NCI-H1436 (cell line): Measurements from ENCODE around the gene CAPN5.

ENCODE experiments used
- DNase-seq: peaks from one replicate; lab custom pipeline; 2025; lab: John Stamatoyannopoulos, UW

CAPN5 gene

DNA sequence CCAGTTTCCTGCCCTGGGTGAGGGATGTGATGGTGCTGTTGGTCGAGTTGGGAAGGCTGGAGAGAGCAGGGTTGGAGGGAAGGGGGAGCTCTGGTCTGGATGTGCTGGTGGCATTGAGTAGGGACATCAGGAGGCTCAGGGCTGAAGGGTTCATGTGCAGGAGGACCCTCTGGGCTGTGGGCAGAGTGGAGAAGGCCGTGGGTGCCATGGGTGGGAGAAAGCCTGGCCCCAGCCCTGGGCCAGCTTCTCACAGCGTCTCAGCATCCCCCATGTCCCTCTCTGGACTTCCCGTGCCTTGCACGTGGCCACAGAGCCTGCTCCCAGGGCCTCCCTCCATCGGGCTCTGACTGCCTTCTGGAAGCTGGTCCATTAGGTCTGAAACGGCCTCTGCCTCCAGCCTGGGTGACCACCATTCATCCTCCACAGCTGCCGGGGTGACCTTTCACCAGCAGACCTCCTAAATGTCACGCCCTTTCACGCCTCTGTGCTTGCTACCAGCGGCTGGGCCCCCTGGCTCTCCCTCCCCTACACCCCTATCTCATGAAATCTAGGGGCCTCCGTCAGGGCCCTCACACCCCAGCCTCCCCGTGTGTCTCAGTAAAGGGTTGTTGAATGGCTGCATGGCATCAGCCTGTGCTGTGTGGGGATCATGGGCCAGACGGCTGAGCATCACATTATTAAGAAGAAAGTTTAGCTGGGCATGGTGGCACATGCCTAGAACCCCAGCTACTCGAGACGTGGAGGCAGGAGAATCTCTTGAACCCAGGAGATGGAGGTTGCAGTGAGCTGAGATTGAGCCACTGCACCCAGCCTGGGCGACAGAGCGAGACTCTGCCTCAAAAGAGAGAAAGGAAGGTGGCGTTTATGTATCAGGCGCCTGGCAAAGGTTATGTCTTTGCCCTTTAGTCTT lies 86.8 kb downstream of the CAPN5 start:
- no peak for DNase-seq

DNA sequence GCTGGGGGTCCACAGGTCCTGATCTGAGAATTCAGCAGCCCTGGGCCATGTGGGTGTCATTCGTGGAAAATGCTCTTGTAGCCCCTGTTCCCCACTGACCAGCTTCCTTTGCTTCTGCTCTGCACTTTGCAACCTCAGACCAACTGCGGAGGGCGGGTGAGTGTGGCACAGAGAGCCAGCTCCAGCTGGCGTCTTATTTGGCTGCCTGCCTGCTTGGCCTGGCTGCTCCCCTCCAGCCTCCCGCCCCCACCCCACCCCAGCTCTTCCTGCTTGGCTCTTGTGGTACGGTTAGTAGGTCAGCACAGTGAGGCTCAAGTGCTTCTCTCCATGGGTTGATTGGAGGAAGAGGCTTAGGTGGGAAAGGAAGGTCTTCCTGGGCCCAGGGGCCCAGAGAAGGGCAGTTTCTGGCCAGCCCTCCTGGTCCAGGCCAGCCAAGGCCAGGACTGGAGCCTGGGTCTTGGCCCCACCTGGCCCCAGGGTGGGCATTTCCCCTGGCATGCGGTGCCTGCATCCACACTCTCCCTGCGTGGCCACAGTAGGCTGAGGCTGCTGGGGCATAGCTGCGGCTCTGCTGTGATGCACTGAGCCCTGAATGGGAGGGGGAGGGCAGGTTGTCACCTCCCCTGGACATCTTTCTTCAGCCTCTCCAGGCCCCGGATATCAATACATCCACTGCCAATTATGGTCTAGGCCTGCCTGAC lies 87.8 kb downstream of the CAPN5 start:
- no peak for DNase-seq

DNA sequence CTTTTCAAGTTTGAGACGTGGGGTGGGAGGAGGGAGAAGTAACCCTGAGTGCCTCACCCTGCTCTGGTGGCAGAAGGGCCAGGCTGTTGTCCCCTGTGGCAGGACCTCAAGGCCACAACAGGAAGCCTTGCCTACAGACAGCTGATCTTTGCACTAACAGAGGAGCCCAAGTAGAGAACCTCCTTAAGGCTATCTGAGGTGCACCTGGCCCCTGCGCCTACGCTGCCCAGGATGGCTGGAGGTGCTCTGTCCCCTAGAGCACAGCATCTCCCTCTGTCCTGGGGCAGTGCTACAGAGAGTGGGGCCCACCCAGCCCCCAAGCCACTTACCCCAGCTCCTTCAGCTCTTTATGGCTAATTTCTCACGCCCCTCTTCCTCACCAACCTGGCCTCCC lies 88.3 kb downstream of the CAPN5 start:
- no peak for DNase-seq

DNA sequence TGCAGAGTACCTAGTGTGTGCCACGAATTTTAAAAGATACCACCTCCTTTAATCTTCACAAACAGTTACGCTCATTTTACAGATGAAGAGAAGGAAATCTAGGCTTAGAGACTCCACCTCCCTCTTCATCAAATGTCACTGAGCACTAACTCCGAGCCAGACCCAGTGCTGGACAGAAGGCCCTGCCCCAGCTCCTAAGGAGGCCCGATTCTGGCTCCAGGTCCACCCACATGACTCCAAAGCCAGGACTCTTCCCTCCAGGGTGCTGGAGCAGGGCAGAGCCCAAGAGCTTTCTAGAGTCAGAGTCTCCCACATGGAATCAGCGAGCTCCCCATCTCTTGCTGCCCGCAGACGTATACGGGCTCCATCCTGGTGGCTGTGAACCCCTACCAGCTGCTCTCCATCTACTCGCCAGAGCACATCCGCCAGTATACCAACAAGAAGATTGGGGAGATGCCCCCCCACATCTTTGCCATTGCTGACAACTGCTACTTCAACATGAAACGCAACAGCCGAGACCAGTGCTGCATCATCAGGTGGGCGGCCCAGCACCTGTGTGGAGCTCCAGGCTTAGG lies 88.9 kb downstream of the CAPN5 start:
- DNase-seq: no peak

DNA sequence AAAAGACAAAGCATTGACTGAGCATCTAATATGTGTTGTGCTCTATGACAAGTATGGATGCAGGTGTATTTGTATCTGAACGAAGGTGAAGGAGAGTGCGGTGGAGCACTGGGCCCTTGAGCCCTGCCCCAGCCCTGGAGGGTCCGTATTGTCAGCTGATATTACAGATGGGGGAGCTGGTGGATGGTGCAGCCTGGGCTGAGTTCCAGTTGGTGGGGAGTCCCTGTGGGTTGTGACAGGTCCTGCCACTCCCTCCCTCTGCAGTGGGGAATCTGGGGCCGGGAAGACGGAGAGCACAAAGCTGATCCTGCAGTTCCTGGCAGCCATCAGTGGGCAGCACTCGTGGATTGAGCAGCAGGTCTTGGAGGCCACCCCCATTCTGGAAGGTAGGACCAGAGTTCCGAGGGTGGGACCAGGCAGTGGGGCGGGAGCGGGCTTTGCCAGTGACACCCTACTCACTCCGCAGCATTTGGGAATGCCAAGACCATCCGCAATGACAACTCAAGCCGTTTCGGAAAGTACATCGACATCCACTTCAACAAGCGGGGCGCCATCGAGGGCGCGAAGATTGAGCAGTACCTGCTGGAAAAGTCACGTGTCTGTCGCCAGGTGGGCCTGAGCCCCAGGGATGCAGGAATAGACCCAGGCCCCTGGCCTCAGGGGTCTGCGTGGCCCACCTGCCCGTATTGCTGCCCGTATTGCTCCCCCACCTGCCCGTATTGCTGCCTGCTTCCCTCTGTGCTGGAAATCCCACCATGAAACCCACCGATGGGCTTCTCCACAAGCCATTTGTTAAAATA lies 89.8 kb downstream of the CAPN5 start:
- no peak for DNase-seq

DNA sequence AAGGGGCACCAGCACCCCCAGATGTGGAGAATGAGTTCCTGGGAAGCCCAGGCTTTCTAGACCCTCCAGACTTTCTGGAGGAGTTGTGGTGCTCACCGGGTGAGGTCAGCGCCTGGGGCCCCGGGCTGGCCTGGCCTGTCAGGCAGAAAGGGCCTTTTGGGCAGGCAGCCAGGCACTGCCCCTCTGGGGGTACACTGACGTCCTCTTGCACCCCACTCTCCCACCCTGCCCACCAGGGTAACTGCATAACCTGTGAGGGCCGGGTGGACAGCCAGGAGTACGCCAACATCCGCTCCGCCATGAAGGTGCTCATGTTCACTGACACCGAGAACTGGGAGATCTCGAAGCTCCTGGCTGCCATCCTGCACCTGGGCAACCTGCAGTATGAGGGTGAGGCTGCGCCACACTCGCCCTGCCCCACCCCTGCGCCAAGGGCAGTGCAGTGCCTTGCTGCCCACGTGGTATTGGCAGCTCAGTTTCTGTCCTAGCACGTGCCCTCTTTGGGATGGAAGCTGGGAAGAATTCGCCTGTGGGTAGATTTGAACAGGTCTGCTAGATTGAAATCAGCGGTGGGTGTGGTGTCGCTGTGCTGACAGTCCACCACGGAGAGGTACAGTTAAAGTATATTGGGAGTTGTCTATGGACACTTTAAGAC lies 91.4 kb downstream of the CAPN5 start:
- no peak for DNase-seq

DNA sequence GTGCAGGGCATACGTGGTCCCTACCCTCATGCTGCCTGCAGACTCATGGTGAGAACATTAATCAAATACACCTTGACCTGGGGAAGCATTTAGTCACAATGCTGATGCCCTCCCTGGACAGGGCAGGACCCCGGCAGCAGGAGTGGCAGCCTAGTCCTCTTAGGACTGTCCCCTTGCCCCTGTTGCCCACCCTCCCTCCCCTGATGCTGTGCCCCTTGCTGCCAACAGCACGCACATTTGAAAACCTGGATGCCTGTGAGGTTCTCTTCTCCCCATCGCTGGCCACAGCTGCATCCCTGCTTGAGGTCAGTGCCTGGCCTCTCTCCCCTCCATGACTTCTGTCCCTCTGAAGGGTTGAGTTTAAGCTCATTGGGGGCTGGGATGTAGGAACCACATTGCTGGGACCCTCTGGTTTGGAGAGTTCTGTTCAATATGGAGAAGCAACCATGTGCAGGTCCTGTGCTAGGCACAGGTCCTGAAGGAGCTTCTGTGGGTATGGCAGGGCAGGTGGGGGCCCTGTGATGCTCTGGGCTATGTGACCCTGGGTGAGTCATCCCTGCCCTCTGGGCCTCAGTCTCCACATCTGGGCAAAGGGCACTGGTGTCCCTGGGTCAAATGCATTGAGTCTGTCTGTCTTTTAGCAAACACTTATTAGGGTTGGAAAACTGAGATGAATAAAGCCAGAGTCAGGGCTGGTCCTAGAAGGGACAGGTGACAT lies 92.6 kb downstream of the CAPN5 start:
- DNase-seq: no peak

DNA sequence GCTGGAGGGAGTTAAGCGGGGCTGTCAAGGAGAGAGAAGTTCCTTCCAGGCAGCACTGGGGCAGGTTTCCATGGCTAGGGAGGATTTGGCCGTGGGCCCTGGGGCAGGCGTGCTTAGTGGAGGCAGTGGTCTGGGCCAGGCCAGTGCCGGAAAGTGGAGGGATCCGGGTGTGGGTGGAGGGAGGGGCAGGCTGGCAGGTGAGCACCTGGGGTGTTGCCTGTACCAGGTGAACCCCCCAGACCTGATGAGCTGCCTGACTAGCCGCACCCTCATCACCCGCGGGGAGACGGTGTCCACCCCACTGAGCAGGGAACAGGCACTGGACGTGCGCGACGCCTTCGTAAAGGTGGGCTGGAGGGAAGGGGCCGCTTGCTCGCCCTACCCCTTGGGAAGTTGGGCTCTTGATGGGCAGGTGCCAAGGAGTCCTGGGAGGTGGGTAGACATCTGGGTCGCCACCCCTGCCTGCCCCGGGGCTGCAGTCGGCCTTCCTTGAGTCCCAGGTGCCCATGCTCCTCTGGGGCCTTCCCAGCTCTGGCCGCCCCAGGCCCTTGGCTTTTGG lies 93.2 kb downstream of the CAPN5 start:
- no peak for DNase-seq

DNA sequence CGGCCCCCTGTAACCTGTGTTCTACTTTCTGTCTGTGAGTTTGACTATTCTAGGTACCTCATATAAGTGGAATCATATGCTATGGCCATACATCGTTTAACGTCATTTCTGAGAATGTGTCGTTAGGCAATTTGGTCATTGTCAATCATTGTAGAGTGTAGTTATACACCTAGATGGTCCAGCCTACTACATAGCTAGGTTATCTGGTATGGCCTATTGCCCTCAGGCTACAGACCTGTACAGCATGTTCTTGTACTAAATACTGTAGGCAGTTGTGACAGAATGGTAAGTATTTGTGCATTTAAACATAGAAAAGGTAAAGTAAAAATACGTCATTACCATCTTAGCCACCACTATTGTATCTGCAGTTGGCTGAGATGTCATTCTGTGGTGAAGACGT lies 96.5 kb downstream of the CAPN5 start:
- DNase-seq: no peak

DNA sequence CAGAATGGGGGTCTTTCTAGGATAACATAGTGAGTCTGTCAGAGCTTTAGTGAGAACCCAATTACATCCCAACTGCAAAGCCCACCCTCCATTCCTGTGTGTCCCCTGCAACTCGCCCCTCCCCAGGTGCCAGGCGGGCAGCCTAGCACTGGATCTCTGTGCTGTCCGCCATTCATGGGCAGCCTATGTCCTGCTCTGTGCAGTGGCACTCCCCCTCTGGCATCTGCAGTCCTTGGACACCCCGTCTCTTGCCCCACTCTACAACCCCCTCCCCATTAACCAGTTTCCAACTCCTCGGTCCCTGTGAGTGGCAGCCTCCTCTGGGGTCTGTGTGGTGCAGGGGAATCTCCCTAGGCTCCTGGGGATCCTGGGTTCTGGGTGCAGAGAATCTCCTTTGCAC lies 98.3 kb downstream of the CAPN5 start:
- DNase-seq: no peak

DNA sequence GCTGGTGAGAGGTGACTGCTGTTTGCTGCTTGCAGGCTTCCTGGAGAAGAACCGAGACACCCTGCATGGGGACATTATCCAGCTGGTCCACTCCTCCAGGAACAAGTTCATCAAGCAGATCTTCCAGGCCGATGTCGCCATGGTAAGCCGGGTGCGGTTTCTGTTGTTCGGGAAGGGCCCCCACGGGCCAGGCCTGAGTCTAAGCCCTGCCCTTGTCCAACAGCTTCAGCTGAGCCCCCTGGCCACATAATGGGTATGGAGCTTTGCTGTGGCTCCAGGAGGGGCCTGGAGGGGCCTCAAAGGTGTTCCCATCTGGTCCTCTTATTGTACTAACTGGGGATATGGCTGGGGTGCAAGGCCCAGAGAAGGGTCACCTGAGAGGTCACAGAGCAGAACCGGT lies 99.2 kb downstream of the CAPN5 start:
- DNase-seq: no peak

DNA sequence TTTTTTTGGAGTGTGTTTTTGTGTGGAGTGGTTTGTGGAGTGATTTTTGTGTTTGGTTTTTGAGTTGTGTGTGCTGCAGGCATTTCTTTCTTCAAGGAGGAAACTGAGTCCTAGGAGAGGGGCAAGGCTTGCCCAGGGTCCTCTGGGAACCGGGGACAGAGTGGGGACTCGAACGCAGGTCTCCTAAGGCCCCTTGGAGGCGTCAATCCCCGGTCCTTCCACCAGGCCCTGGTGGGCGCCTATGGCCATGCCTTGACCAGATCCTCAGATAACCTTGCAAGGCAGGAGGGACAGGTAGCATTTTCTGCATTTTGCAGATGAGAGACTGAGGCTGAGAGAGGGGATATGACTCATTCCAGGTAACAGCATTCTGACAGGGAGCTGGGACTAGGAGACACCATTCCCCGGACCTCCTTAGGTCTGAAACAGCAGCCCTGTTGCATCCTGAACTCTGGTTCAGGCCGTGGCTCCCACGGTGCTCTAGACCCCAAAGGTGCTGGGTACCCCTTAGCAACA lies 100.4 kb downstream of the CAPN5 start:
- DNase-seq: no peak

DNA sequence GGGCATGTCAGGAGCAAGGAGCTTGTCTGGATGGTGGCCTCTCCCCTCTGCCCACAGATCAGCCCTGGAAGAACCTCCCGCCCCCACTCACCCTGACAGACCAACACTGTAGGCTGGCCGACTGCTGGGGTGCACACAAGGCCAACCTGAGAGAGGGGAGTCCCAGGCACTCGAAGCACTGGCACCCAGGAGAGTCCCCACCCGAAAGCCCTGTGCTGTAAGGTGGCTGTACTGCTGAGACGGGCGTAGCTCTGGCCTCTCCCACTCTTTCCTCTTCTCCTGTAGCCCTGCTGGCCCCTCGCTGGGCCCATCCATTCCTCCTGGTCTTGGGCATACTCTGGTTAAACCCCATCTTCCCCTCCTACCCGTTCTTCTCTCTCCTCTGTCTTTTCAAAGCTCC lies 101.0 kb downstream of the CAPN5 start:
- DNase-seq: no peak

DNA sequence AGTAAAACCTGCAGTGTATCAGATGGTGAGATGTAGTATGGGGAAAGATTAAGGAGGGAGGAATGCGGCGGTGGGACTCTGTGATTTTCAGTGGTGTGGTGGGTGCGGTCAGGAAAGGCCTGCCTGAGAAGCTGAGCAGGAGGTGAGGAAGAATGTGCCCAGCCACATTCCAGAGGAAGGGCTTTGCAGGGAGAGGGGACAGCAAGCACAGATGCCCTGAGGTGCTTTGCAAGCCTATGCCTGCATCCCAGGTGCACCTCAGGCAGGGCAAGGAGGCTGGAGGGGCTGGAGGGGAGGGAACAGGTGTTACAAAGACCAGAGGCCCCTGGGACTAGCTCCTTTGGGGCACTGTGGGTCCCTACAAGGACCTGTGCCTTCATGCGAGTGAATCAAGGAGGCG lies 103.3 kb downstream of the CAPN5 start:
- DNase-seq: no peak

DNA sequence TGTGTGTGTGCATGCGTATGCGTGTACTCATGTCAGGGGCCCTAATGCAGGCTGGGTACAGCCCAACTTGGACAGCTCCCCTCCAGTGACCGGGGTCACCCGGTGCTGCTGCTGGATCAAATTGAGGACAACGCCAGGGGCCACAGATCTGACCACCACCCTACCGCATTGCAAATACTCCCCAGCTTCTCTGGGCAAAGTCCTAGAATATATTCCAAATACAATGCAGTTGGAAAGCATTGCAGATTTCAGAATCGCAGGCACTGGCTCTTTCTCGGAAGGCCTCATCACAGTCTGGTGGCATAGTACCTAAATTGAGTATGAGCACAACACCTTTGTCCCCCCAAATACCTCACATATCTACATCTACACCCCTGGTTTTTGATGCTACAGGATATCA lies 104.5 kb downstream of the CAPN5 start:
- DNase-seq: no peak

DNA sequence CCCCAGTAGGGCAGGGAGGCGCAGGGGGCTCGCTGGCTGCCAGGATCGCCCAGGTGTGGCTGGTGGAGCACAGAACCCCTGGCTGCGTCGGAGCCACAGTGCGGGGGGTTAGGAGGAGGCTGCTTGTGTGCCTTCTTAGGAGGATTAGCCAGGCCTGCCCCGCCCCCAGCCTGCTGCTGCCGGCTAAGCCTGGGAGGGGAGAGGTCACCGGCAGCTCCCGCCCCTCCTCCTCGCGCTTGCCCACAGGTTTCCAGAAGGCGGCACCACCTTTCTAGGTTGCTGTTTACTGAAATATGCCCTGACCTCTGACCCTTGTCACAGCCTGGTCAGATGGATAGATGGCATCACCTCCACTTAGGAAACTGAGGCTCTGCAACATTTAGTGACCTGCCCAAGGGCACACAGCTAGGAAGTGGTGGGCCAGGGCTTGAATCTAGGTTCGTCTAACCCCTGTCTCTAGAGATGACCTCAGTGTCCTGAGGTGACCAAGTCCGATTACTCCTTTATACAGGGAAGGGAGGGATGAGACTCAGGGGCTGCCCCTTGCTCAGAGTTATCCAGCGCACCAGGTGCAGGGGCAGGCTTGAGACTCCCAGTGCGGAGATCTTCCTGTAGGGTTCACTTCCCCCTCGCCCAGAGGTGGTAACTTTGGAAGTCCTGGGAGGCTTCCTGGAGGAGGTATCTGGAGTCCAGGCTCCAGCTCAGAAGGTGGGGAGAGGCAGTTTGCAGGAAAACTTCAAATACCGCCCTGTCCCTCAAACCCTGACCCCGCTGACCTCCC lies 105.3 kb downstream of the CAPN5 start:
- DNase-seq: no peak

DNA sequence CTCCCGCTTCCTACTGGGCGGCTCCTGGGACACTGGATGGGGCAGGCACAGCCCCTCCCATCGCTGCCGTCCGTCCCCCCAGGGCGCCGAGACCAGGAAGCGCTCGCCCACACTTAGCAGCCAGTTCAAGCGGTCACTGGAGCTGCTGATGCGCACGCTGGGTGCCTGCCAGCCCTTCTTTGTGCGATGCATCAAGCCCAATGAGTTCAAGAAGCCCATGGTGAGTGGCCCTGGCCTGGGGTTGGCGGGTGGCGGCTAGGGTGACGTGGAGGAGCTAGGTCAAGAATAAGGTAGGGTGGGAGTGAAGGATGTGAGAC lies 105.9 kb downstream of the CAPN5 start:
- DNase-seq: no peak

DNA sequence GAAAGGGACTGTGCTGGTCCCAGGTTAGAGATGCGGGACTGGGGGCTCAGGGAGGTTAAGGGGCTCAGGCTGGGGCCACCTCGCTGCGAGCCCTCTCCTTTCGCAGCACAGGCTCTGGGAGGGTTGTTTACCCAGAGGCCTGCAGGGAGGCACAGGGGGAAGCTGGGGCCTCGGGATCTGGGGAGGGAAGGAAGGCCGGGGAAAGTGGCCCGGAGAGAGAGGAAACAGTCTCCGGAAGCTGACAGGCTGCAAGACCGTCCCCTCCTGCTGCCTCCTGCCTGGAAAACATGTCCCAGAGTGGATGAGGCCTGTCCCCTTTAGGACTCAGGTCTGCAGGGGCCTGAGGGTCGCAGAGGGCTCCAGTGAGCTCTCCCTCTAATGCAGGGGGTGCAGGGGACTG lies 106.7 kb downstream of the CAPN5 start:
- DNase-seq: no peak

DNA sequence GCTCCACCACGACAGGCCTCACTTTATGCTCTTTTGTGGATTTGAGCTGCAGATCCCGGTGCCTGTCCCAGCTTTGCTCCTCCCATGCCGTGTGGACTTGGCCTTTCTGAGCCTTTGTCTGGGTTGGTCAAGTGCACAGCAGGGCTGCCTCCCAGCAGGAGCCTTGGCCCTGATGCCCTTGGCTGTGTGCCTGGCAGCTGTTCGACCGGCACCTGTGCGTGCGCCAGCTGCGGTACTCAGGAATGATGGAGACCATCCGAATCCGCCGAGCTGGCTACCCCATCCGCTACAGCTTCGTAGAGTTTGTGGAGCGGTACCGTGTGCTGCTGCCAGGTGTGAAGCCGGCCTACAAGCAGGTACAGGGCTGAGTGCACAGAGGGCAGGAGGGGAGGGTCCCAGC lies 107.8 kb downstream of the CAPN5 start:
- DNase-seq: no peak
